ENCODE results near the gene CCDC170. TPM values are rescaled to one million over a fixed set of nuclear protein-coding genes. Genes with fewer than 3 reads are reported as not detected.

CCDC170 gene
- total and polyA plus RNA-seq, 9 of the 15 experiments (the other 6 are each of a cell fraction or from before 2014, with no cell fraction given), result 0.01 to 0.18 (median 0.05) TPM; not detected in 6

DNA sequence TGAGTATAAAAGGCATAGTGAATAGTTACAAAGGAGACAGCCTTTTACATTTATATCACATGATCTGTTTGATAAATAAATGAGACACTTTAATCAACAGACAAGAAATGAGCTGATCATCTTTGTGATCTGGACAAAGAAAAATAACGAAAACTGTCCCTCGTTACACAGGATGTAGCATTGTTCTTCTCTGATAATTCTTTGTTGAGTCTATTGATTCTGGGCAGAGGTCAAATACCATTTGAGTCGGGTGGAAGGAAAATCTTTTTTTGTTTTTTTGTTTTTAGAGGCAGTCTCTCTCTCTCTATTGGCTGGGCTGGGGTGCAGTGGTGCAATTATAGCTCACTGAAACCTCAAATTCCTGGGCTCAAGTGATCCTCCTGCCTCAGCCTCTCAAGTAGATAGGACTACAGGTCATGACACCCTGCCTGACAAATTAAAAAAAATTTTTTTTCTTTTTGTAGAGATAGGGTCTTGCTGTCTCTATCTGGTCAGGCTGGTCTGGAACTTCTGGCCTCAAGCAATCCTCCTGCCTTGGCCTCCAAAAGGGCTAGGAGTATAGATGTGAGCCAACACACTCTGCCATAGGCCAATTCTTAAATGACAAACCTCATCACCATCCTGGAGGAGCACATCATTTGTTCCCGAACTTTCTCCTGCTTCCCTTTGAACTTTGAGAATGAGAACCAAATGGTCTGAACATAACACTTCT, 41.8 kb downstream of the CCDC170 start:
- TF ChIP-seq CHD1 (IDR thresholded peaks at IDR 0.05; ENCODE audit: low read length), result no peak
- TF ChIP-seq, protein P1, sequence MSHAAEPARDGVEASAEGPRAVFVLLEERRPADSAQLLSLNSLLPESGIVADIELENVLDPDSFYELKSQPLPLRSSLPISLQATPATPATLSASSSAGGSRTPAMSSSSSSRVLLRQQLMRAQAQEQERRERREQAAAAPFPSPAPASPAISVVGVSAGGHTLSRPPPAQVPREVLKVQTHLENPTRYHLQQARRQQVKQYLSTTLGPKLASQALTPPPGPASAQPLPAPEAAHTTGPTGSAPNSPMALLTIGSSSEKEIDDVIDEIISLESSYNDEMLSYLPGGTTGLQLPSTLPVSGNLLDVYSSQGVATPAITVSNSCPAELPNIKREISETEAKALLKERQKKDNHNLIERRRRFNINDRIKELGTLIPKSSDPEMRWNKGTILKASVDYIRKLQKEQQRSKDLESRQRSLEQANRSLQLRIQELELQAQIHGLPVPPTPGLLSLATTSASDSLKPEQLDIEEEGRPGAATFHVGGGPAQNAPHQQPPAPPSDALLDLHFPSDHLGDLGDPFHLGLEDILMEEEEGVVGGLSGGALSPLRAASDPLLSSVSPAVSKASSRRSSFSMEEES (CRISPR knock-in tag; IDR thresholded peaks at IDR 0.05), result peak; percentile 60
- Histone ChIP-seq H3K79me2 (ENCODE audit: control insufficient read depth, insufficient read depth, low read length) (no peaks in the 10 kb centered on the region), H3K9me3 (replicated peaks; ENCODE audit: control insufficient read depth, insufficient read depth, low read depth, low read length) (no peaks in the 10 kb centered on the region), H3K27ac (ENCODE audit: extremely low read depth, low read depth, low read length) (no peak overlapping the region), H3K36me3 (ENCODE audit: control insufficient read depth, insufficient read depth, low read length) (no peaks in the 10 kb centered on the region), H3K4me2 (ENCODE audit: insufficient read depth, low read length) (no peak overlapping the region), H4K20me1 (replicated peaks; ENCODE audit: control insufficient read depth, insufficient read depth, low read length) (no peaks in the 10 kb centered on the region), H3K4me3 (no peak overlapping the region), H3K9ac (ENCODE audit: insufficient read depth in 1 of 2, low read depth in 2 of 2, low read length in 2 of 2) (no peak overlapping the region), H3K9me1 (ENCODE audit: control insufficient read depth, insufficient read depth, low read length) (no peaks in the 10 kb centered on the region), H2AFZ (ENCODE audit: low read depth, low read length) (no peak overlapping the region), H3K27me3 (ENCODE audit: control insufficient read depth in 2 of 2, insufficient read depth in 2 of 2, low read length in 2 of 2) (peaks cover 0 to 2% of the 10 kb centered on the region in 2 experiments; a peak in 1 of 5 replicates), H3K4me1 (replicated peaks in 1 of 2; ENCODE audit: control insufficient read depth in 2 of 2, insufficient read depth in 2 of 2, low read length in 2 of 2) (no peaks in the 10 kb centered on the region)
- CTCF ChIA-PET (ENCODE audit: low intra/inter-chr PET ratio), result no interaction called here
- no peak for ATAC-seq
- no peak for DNase-seq (ENCODE audit: extremely low read depth in 1 of 4, low spot score in 3 of 4)
- intact Hi-C loops (cut with micrococcal nuclease), result no loop called here
- WGBS (ENCODE audit: insufficient coverage, low coverage, missing lambda C conversion rate), result 0% methylated on average over 4 of the region's 4 CpGs
- in situ Hi-C loops (cut with MboI), result no loop called here
- POLR2A ChIA-PET, result no interaction called here
- no peak for FAIRE-seq
- BruUV-seq (replicated peaks), result no TSS peak

DNA sequence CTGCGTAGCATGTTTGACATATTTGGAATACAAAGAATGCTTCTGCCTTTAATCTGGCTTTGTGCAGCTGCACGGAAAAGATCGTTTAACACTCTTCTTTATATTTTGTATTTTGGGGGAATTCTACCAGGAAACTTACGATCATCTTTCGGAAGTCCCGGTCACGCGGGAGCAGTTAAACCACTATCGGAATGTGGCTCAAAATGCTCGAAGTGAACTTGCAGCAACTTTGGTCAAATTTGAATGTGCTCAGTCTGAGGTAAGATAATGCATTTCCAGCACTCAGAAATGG, 42.3 kb downstream of the CCDC170 start:
- POLR2A ChIA-PET, result no interaction called here
- no peak for FAIRE-seq
- no peaks in the 10 kb centered on the region for H3K36me3 ChIP-seq (ENCODE audit: control insufficient read depth, insufficient read depth, low read length)
- TF ChIP-seq TBP (optimal IDR thresholded peaks at IDR 0.05; ENCODE audit: low read depth, low read length) (no peak), NR1H2 (CRISPR knock-in tag; IDR thresholded peaks at IDR 0.05) (no peak), BRF1 (IDR thresholded peaks at IDR 0.05; ENCODE audit: borderline replicate concordance, extremely low read depth, insufficient read length) (no peak)
- TF ChIP-seq, protein P2, sequence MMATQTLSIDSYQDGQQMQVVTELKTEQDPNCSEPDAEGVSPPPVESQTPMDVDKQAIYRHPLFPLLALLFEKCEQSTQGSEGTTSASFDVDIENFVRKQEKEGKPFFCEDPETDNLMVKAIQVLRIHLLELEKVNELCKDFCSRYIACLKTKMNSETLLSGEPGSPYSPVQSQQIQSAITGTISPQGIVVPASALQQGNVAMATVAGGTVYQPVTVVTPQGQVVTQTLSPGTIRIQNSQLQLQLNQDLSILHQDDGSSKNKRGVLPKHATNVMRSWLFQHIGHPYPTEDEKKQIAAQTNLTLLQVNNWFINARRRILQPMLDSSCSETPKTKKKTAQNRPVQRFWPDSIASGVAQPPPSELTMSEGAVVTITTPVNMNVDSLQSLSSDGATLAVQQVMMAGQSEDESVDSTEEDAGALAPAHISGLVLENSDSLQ (IDR thresholded peaks at IDR 0.05), result no peak
- TF ChIP-seq, protein P3, sequence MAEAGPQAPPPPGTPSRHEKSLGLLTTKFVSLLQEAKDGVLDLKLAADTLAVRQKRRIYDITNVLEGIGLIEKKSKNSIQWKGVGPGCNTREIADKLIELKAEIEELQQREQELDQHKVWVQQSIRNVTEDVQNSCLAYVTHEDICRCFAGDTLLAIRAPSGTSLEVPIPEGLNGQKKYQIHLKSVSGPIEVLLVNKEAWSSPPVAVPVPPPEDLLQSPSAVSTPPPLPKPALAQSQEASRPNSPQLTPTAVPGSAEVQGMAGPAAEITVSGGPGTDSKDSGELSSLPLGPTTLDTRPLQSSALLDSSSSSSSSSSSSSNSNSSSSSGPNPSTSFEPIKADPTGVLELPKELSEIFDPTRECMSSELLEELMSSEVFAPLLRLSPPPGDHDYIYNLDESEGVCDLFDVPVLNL (CRISPR knock-in tag; IDR thresholded peaks at IDR 0.05; ENCODE audit: low read depth), result no peak
- TF ChIP-seq, protein P4, sequence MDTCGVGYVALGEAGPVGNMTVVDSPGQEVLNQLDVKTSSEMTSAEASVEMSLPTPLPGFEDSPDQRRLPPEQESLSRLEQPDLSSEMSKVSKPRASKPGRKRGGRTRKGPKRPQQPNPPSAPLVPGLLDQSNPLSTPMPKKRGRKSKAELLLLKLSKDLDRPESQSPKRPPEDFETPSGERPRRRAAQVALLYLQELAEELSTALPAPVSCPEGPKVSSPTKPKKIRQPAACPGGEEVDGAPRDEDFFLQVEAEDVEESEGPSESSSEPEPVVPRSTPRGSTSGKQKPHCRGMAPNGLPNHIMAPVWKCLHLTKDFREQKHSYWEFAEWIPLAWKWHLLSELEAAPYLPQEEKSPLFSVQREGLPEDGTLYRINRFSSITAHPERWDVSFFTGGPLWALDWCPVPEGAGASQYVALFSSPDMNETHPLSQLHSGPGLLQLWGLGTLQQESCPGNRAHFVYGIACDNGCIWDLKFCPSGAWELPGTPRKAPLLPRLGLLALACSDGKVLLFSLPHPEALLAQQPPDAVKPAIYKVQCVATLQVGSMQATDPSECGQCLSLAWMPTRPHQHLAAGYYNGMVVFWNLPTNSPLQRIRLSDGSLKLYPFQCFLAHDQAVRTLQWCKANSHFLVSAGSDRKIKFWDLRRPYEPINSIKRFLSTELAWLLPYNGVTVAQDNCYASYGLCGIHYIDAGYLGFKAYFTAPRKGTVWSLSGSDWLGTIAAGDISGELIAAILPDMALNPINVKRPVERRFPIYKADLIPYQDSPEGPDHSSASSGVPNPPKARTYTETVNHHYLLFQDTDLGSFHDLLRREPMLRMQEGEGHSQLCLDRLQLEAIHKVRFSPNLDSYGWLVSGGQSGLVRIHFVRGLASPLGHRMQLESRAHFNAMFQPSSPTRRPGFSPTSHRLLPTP (IDR thresholded peaks at IDR 0.05; ENCODE audit: borderline replicate concordance, extremely low read depth, insufficient read length), result no peak

More for the DNA sequence above, 42.3 kb downstream of the CCDC170 start:
- Histone ChIP-seq H3K27ac (ENCODE audit: extremely low read depth, low read depth, low read length) (no peak overlapping the region), H3K9me1 (ENCODE audit: control insufficient read depth, insufficient read depth, low read length) (no peaks in the 10 kb centered on the region), H3K4me1 (replicated peaks in 1 of 2; ENCODE audit: control insufficient read depth in 2 of 2, insufficient read depth in 2 of 2, low read length in 2 of 2) (no peaks in the 10 kb centered on the region), H3K27me3 (ENCODE audit: control insufficient read depth in 2 of 2, insufficient read depth in 2 of 2, low read length in 2 of 2) (peaks cover 0 to 2% of the 10 kb centered on the region in 2 experiments; a peak in 1 of 5 replicates), H3K9ac (ENCODE audit: insufficient read depth in 1 of 2, low read depth in 2 of 2, low read length in 2 of 2) (no peak overlapping the region), H4K20me1 (replicated peaks; ENCODE audit: control insufficient read depth, insufficient read depth, low read length) (no peaks in the 10 kb centered on the region), H3K4me2 (ENCODE audit: insufficient read depth, low read length) (no peak overlapping the region), H3K79me2 (ENCODE audit: control insufficient read depth, insufficient read depth, low read length) (no peaks in the 10 kb centered on the region), H3K4me3 (no peak overlapping the region), H2AFZ (ENCODE audit: low read depth, low read length) (no peak overlapping the region), H3K9me3 (replicated peaks; ENCODE audit: control insufficient read depth, insufficient read depth, low read depth, low read length) (no peaks in the 10 kb centered on the region)
- no TSS peak for BruUV-seq (replicated peaks)
- intact Hi-C loops (cut with micrococcal nuclease), result no loop called here
- WGBS (ENCODE audit: insufficient coverage, low coverage, missing lambda C conversion rate), result 2% methylated on average over 10 of the region's 10 CpGs
- CTCF ChIA-PET (ENCODE audit: low intra/inter-chr PET ratio), result no interaction called here
- in situ Hi-C loops (cut with MboI), result no loop called here
- ATAC-seq (no peak), DNase-seq (ENCODE audit: extremely low read depth in 1 of 4, low spot score in 3 of 4) (no peak)
